Caco-2 (cell line): ENCODE measurements around the gene NDUFS7. TPM values are rescaled to one million over a fixed set of nuclear protein-coding genes. Genes with fewer than 3 reads are reported as not detected.

ENCODE experiments used
- BruUV-seq: library from RNA; stranded (reverse); fragments of 400-500 nt; replicated peaks from 2 replicates; lab custom pipeline; 2021; lab: Mats Ljungman, UMichigan
- CTCF ChIA-PET: fragments of 300-600 bp; sonication (Branson Sonifier 250); formaldehyde crosslinking; loops from one replicate; lab custom pipeline; 2022; ENCODE audit warnings: antibody characterized with exemption; lab: Charles Lee
- POLR2A ChIA-PET: fragments of 300-600 bp; sonication (Branson Sonifier 250); formaldehyde crosslinking; loops from one replicate; lab custom pipeline; 2022; ENCODE audit warnings: antibody characterized with exemption; lab: Charles Lee
- DNase-seq, 2 experiments: peaks; one replicate each; pipeline versions ENCODE4 v3.0.0 to v3.0.0-alpha.2; 2020 to 2022
- H3K27me3 ChIP-seq: replicated peaks from 2 replicates; pipeline ENCODE4 v1.6.0; 2011; ENCODE audit warnings: low read length; ENCODE audit not compliant: control insufficient read depth, insufficient read depth
- H3K36me3 ChIP-seq: 2 replicates; pipeline ENCODE4 v1.5.1; 2011; ENCODE audit warnings: low read length; ENCODE audit not compliant: control insufficient read depth, insufficient read depth
- H3K4me1 ChIP-seq: fragments of 250-450 bp; sonication (Bioruptor Pico); 2 replicates; pipeline ENCODE4 v1.5.1; 2020; ENCODE audit warnings: mild to moderate bottlenecking
- H3K4me3 ChIP-seq: 2 replicates; pipeline ENCODE4 v1.5.1; 2011; ENCODE audit warnings: low read depth, mild to moderate bottlenecking, control low read depth, low read length
- H3K9me3 ChIP-seq: fragments of 250-450 bp; sonication (Bioruptor Pico); 2 replicates; pipeline ENCODE4 v1.5.1; 2020; ENCODE audit warnings: mild to moderate bottlenecking, moderate library complexity
- H3K27ac Mint-ChIP-seq: one replicate; pipeline ENCODE4 v1.8.0; 2022; ENCODE audit warnings: mixed read lengths; ENCODE audit not compliant: unreplicated experiment
- H3K27me3 Mint-ChIP-seq: one replicate; pipeline ENCODE4 v1.8.0; 2022; ENCODE audit warnings: mixed read lengths; ENCODE audit not compliant: insufficient read depth, unreplicated experiment
- H3K36me3 Mint-ChIP-seq: one replicate; pipeline ENCODE4 v1.8.0; 2022; ENCODE audit warnings: mild to moderate bottlenecking, mixed read lengths; ENCODE audit not compliant: insufficient read depth, unreplicated experiment
- H3K4me1 Mint-ChIP-seq: one replicate; pipeline ENCODE4 v1.8.0; 2022; ENCODE audit warnings: low read depth, mixed read lengths; ENCODE audit not compliant: unreplicated experiment
- H3K4me3 Mint-ChIP-seq: one replicate; pipeline ENCODE4 v1.8.0; 2022; ENCODE audit warnings: mild to moderate bottlenecking, moderate library complexity, mixed read lengths; ENCODE audit not compliant: unreplicated experiment
- H3K9me3 Mint-ChIP-seq: one replicate; pipeline ENCODE4 v1.8.0; 2022; ENCODE audit warnings: mixed read lengths; ENCODE audit not compliant: unreplicated experiment
- intact Hi-C: fragments of 100-400 bp; cut with micrococcal nuclease; formaldehyde crosslinking; loops from one replicate; pipeline ENCODE4 v1.10.0; 2022; ENCODE audit not compliant: unreplicated experiment
- total RNA-seq: library from RNA; stranded (reverse); gene quantifications from 2 replicates; pipeline ENCODE4 v1.2.3, GENCODE V29; 2022
- TF ChIP-seq, protein P1 (sequence below), 2 experiments: fragments of 200-600 bp in 1 of 2; IDR thresholded peaks; 1 replicate in 1 of 2; 2 replicates in 1 of 2; pipeline versions ENCODE4 v1.5.1 to v1.8.0; 2011 to 2022; ENCODE audit warnings: antibody characterized with exemption in 1 of 2, control low read depth in 1 of 2, inconsistent platforms in 1 of 2, low read depth in 1 of 2, low read length in 1 of 2, mild to moderate bottlenecking in 1 of 2, moderate library complexity in 1 of 2; ENCODE audit not compliant: insufficient read depth in 1 of 2, severe bottlenecking in 1 of 2, unreplicated experiment in 1 of 2

Gene NDUFS7
- total RNA-seq, 1 experiment from 2014 or later = 111 TPM

DNA sequence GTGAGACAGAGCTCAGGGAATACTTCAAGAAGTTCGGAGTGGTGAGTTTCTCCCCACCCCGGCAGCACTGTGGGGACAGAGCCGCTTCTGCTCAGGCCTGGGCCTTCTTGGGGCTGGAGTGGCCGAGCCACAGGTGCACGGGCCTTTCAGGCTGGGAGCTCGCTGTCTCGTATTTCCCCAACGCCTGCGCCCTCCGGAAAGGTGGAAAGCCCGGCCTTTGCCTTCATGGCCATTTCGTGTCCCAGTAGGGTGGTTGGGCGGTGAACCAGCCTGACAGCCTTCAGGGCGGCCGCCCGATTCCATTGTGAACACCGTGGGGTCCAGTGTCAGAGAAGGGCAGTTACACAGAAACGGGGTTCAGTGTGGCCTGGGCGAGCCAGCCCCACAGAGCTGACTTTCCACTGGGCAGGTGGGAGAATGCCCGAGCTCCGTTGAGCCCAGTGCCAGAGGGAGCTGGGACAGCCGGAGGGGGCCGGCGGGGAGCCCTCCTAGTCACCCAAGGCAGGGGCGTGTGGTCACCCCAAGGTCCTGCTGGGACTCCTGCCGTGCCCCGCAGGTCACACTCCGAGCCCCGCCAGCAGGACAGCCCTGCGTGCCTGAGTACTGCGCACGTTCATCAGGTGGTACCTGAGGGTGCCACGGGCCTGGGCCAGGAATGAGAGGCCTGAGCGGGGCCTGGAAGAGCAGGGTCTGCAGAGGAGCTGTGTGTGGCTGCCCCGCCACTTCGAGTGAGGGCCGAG is 37.7 kb downstream of the NDUFS7 start:
- no peak overlapping the region for H3K27ac Mint-ChIP-seq
- no peak for DNase-seq
- H3K4me3 Mint-ChIP-seq = no peak overlapping the region
- intact Hi-C loops = no loop called here
- Histone ChIP-seq H3K4me3 (no peak overlapping the region), H3K36me3 (peaks cover 1% of the 10 kb centered on the region), H3K4me1 (peaks cover 26% of the 10 kb centered on the region), H3K9me3 (no peaks in the 10 kb centered on the region), H3K27me3 (no peaks in the 10 kb centered on the region)
- no TSS peak for BruUV-seq
- no peaks in the 10 kb centered on the region for H3K9me3 Mint-ChIP-seq
- peaks cover 89% of the 10 kb centered on the region for H3K36me3 Mint-ChIP-seq
- ChIA-PET CTCF (interaction anchor here (0.8 kb wide), 1 partner anchor 13 kb away, joined by 8 read pairs; no protein-coding TSS in a partner anchor), POLR2A (no interaction called here)
- H3K4me1 Mint-ChIP-seq = peaks cover 24% of the 10 kb centered on the region
- no peaks in the 10 kb centered on the region for H3K27me3 Mint-ChIP-seq
- TF ChIP-seq, protein P1, sequence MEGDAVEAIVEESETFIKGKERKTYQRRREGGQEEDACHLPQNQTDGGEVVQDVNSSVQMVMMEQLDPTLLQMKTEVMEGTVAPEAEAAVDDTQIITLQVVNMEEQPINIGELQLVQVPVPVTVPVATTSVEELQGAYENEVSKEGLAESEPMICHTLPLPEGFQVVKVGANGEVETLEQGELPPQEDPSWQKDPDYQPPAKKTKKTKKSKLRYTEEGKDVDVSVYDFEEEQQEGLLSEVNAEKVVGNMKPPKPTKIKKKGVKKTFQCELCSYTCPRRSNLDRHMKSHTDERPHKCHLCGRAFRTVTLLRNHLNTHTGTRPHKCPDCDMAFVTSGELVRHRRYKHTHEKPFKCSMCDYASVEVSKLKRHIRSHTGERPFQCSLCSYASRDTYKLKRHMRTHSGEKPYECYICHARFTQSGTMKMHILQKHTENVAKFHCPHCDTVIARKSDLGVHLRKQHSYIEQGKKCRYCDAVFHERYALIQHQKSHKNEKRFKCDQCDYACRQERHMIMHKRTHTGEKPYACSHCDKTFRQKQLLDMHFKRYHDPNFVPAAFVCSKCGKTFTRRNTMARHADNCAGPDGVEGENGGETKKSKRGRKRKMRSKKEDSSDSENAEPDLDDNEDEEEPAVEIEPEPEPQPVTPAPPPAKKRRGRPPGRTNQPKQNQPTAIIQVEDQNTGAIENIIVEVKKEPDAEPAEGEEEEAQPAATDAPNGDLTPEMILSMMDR (IDR thresholded peaks at IDR 0.05; ENCODE audit: insufficient read depth in 1 of 2, low read depth in 1 of 2, low read length in 1 of 2, severe bottlenecking in 1 of 2, unreplicated experiment in 1 of 2) = no peak

DNA sequence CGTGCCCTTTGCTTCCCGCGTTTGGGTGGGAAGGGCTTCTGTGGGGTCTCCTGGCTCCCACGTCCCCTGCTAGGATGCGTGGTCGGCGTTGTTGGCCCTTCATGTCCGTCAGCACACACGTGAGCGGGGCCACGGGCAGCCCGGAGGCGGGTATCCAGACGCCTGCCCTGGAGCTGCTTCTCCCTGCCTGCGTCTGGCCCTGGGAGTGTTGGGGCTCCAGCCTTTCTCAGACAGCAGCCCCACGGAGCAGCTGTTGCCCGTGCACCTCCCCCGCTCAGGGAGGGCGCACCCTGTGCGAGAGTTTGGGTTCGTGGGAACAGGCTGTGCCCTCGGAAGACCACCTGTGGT is 38.2 kb downstream of the NDUFS7 start:
- Histone ChIP-seq H3K4me3 (no peak overlapping the region), H3K4me1 (peaks cover 26% of the 10 kb centered on the region), H3K9me3 (no peaks in the 10 kb centered on the region), H3K36me3 (no peaks in the 10 kb centered on the region; the same call in none of the 2 replicates), H3K27me3 (no peaks in the 10 kb centered on the region)
- intact Hi-C loops = no loop called here
- TF ChIP-seq, protein P1 (IDR thresholded peaks at IDR 0.05; ENCODE audit: insufficient read depth in 1 of 2, low read depth in 1 of 2, low read length in 1 of 2, severe bottlenecking in 1 of 2, unreplicated experiment in 1 of 2) = no peak
- no peak overlapping the region for H3K27ac Mint-ChIP-seq
- DNase-seq = no peak
- BruUV-seq = no TSS peak
- POLR2A ChIA-PET = no interaction called here
- H3K27me3 Mint-ChIP-seq = no peaks in the 10 kb centered on the region
- peaks cover 91% of the 10 kb centered on the region for H3K36me3 Mint-ChIP-seq
- no peaks in the 10 kb centered on the region for H3K9me3 Mint-ChIP-seq
- CTCF ChIA-PET = interaction anchor here (0.8 kb wide), 1 partner anchor 13 kb away, joined by 8 read pairs; no protein-coding TSS in a partner anchor
- peaks cover 24% of the 10 kb centered on the region for H3K4me1 Mint-ChIP-seq
- H3K4me3 Mint-ChIP-seq = no peak overlapping the region

DNA sequence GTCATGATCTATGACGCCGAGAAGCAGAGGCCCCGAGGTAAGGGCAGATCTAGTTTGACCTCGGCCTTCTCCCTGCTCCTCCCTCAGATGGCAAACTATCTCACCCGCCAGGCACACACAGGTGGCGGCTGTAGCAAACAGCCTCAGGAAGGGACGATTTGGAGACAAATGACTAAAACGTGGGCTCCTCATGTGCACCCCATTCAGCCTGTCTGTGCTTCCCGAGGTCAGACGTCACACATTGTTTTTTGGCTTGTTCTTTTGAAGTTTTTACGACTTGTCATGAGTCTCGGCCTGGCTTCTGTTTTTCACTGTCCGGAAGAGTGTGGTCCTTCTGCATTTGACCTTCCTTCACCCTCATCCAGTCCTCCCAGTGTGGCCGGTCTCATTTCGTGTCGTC is 38.7 kb downstream of the NDUFS7 start:
- Histone ChIP-seq H3K9me3 (no peaks in the 10 kb centered on the region), H3K36me3 (no peaks in the 10 kb centered on the region; the same call in none of the 2 replicates), H3K4me1 (peaks cover 26% of the 10 kb centered on the region), H3K4me3 (no peak overlapping the region), H3K27me3 (no peaks in the 10 kb centered on the region)
- H3K27me3 Mint-ChIP-seq = no peaks in the 10 kb centered on the region
- ChIA-PET POLR2A (no interaction called here), CTCF (no interaction called here)
- intact Hi-C loops = no loop called here
- H3K4me3 Mint-ChIP-seq = no peak overlapping the region
- H3K36me3 Mint-ChIP-seq = peaks cover 91% of the 10 kb centered on the region
- H3K27ac Mint-ChIP-seq = no peak overlapping the region
- BruUV-seq = no TSS peak
- H3K9me3 Mint-ChIP-seq = no peaks in the 10 kb centered on the region
- TF ChIP-seq, protein P1 (IDR thresholded peaks at IDR 0.05; ENCODE audit: insufficient read depth in 1 of 2, low read depth in 1 of 2, low read length in 1 of 2, severe bottlenecking in 1 of 2, unreplicated experiment in 1 of 2) = no peak
- H3K4me1 Mint-ChIP-seq = peaks cover 24% of the 10 kb centered on the region
- no peak for DNase-seq
